Colonic mucosa (tissue), 4 donors: ENCODE data around the gene NLGN4Y. TPM values are rescaled to one million over a fixed set of nuclear protein-coding genes. Genes with fewer than 3 reads are reported as not detected.

Experiments used
- DNase-seq: peaks from one replicate; pipeline ENCODE4 v3.0.0-alpha.2; 2020
- H3K27ac ChIP-seq: fragments of 200-600 bp; one replicate; pipeline ENCODE4 v1.8.0; 2021
- H3K27me3 ChIP-seq: fragments of 200-600 bp; one replicate; pipeline ENCODE4 v1.8.0; 2021
- H3K36me3 ChIP-seq: fragments of 200-600 bp; one replicate; pipeline ENCODE4 v1.8.0; 2021
- H3K4me1 ChIP-seq: fragments of 200-600 bp; one replicate; pipeline ENCODE4 v1.8.0; 2021; ENCODE audit warnings: mild to moderate bottlenecking
- H3K4me3 ChIP-seq: fragments of 200-600 bp; one replicate; pipeline ENCODE4 v1.8.0; 2021
- H3K9ac ChIP-seq, 2 donors: one replicate each; pipeline ENCODE4 v1.7.0; 2013; ENCODE audit warnings: control low read depth in 2 of 2, low read depth in 2 of 2, low read length in 2 of 2
- H3K9me3 ChIP-seq: fragments of 200-600 bp; one replicate; pipeline ENCODE4 v1.8.0; 2021
- CTCF ChIP-seq: fragments of 200-600 bp; IDR thresholded peaks from one replicate; pipeline ENCODE4 v1.8.0; 2022; ENCODE audit warnings: antibody characterized with exemption, mild to moderate bottlenecking
- intact Hi-C: fragments of 100-400 bp; cut with DNase I; formaldehyde crosslinking; loops from one replicate; pipeline ENCODE4 v1.14.1; 2022
- total RNA-seq, 2 donors: library from RNA; stranded (reverse); fragmentation: NEBNext Ultra II Directional in 1 of 2; extraction: Animal tissue kit (Norgen Biotek cat#: 25700) in 1 of 2; gene quantifications; one replicate each; pipeline ENCODE4 v1.2.1, GENCODE V29; 2021
- donor health status: healthy.
- donor health status: DM: no; HTN: no; CAD: no.
- donor health status: DM: no; HTN: no; CAD: no.

Gene NLGN4Y
- total RNA-seq, 2 donors from 2014 or later, result not detected

GRCh38 chrY:14522379-14522950, 1.9 kb upstream of the NLGN4Y start:
- intact Hi-C loops, result no loop called here
- Histone ChIP-seq H3K27me3 (no peaks in the 10 kb centered on the region), H3K4me3 (no peak overlapping the region), H3K9me3 (no peaks in the 10 kb centered on the region), H3K9ac (no peak overlapping the region), H3K27ac (no peak overlapping the region), H3K4me1 (no peaks in the 10 kb centered on the region), H3K36me3 (no peaks in the 10 kb centered on the region)
- DNase-seq, result no peak
- no peak for TF ChIP-seq CTCF

GRCh38 chrY:14523491-14524271, 648 bp upstream of the NLGN4Y start:
- no peaks in the 10 kb centered on the region for H3K4me1 ChIP-seq
- H3K27me3 ChIP-seq, result no peaks in the 10 kb centered on the region
- no peaks in the 10 kb centered on the region for H3K9me3 ChIP-seq
- DNase-seq, result no peak
- no peaks in the 10 kb centered on the region for H3K36me3 ChIP-seq
- H3K9ac ChIP-seq, result no peak overlapping the region
- H3K4me3 ChIP-seq, result no peak overlapping the region
- intact Hi-C loops, result no loop called here
- no peak for TF ChIP-seq CTCF
- no peak overlapping the region for H3K27ac ChIP-seq

DNA sequence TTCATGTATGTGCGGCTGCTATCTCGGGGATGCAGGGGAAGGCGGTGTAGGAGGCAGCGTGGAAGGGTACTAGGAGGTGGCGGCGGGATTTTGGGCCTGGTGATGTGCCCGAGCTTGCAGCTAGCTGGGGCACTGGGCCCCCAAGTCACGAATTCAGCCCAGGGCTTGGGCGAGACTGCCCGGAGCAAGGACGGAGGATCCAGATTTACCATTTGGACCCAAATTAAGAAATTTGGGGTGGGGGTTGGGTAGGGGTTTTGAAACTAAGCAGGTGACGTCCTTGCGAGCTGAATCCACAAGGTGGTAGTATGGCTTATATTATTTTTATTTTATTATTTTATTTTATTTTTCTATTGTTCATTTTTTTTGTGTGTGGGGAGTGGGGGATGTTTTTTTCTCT, 986 bp downstream of the NLGN4Y start:
- no peak for DNase-seq
- Histone ChIP-seq H3K9ac (no peak overlapping the region), H3K4me3 (no peak overlapping the region), H3K27ac (no peak overlapping the region), H3K9me3 (no peaks in the 10 kb centered on the region), H3K27me3 (no peaks in the 10 kb centered on the region), H3K4me1 (no peaks in the 10 kb centered on the region), H3K36me3 (no peaks in the 10 kb centered on the region)
- intact Hi-C loops, result no loop called here
- TF ChIP-seq CTCF, result no peak

- H3K9ac ChIP-seq, result no peak overlapping the region
- no peaks in the 10 kb centered on the region for H3K27me3 ChIP-seq
- TF ChIP-seq CTCF, result no peak
- no peak overlapping the region for H3K27ac ChIP-seq
- H3K9me3 ChIP-seq, result no peaks in the 10 kb centered on the region
- no peaks in the 10 kb centered on the region for H3K4me1 ChIP-seq
- intact Hi-C loops, result no loop called here
- no peaks in the 10 kb centered on the region for H3K36me3 ChIP-seq
- no peak for DNase-seq
- H3K4me3 ChIP-seq, result no peak overlapping the region
These were observed 4.0 kb downstream of the NLGN4Y start for GRCh38 chrY:14528361-14528760.

GRCh38 chrY:14536703-14537102, 12.4 kb downstream of the NLGN4Y start:
- Histone ChIP-seq H3K4me1 (no peaks in the 10 kb centered on the region), H3K9me3 (no peaks in the 10 kb centered on the region), H3K9ac (no peak overlapping the region), H3K27me3 (no peaks in the 10 kb centered on the region), H3K27ac (no peak overlapping the region), H3K36me3 (no peaks in the 10 kb centered on the region), H3K4me3 (no peak overlapping the region)
- intact Hi-C loops, result no loop called here
- no peak for DNase-seq
- TF ChIP-seq CTCF, result no peak
